Adrenal gland (tissue), 12 donors: ENCODE measurements around the gene TSHZ2. TPM values are rescaled to one million over a fixed set of nuclear protein-coding genes. Genes with fewer than 3 reads are reported as not detected.

Experiments
- DNase-seq, 7 donors: peaks; one replicate each; pipeline ENCODE4 v3.0.0-alpha.2; 2019 to 2020
- H3K27ac ChIP-seq, 5 donors: fragments of 200-600 bp; sonication (generic) in 4 of 5; 1 replicate in 3 of 5; 2 replicates in 2 of 5; pipeline versions ENCODE4 v1.5.1 to v1.8.0; 2016 to 2020; ENCODE audit warnings: mild to moderate bottlenecking in 1 of 5
- H3K27me3 ChIP-seq: fragments of 200-600 bp; 2 replicates; pipeline ENCODE4 v1.8.0; 2021
- H3K36me3 ChIP-seq, 2 donors: fragments of 200-600 bp; replicated peaks in 1 of 2; 1 replicate in 1 of 2; 2 replicates in 1 of 2; pipeline versions ENCODE4 v1.5.1 to v1.8.0; 2018 to 2022
- H3K4me1 ChIP-seq, 2 donors: fragments of 200-600 bp; replicated peaks in 1 of 2; 1 replicate in 1 of 2; 2 replicates in 1 of 2; pipeline versions ENCODE4 v1.5.1 to v1.8.0; 2018 to 2021
- H3K4me3 ChIP-seq, 4 donors: fragments of 200-600 bp; sonication (generic) in 3 of 4; one replicate each; pipeline ENCODE4 v1.5.1; 2016 to 2018
- H3K9me3 ChIP-seq, 3 donors: fragments of 200-600 bp; sonication (generic) in 1 of 3; replicated peaks in 1 of 3; 1 replicate in 2 of 3; 2 replicates in 1 of 3; pipeline versions ENCODE4 v1.5.1 to v1.8.0; 2016 to 2021
- POLR2A ChIP-seq, 2 donors: fragments of 450-650 bp; IDR thresholded peaks; one replicate each; pipeline ENCODE4 v1.6.1; 2017; ENCODE audit warnings: antibody characterized with exemption in 2 of 2, mild to moderate bottlenecking in 2 of 2, moderate library complexity in 1 of 2
- WGBS, 4 donors: extraction: QIAGEN DNeasy Blood & Tissue Kit in 2 of 4; methylation state at CpG; one replicate each; pipeline versions ENCODE4 v1.1.5 to v1.1.7; 2013 to 2017; 5-methylcytosine and 5-hydroxymethylcytosine counted together
- intact Hi-C, 2 donors: fragments of 100-400 bp; cut with DNase I; formaldehyde crosslinking; loops; one replicate each; pipeline versions ENCODE4 v1.14.1 to v1.15.0; 2022 to 2023
- polyA plus RNA-seq, 3 donors: library from polyadenylated mRNA; stranded (reverse); fragments of 200-250 nt in 2 of 3; fragments of 350-450 nt in 1 of 3; fragmentation: Illumina TruSeq in 1 of 3; extraction: RNeasy Lipid Tissue Mini Kit (QIAGEN cat#74804) in 1 of 3; gene quantifications; one replicate each; pipeline ENCODE4 v1.2.3, GENCODE V29; 2013 to 2014
- total RNA-seq, 9 donors: library from RNA; depleted of rRNA in 4 of 9; stranded (reverse); fragments of >200 nt in 4 of 9; fragments of 120-200 nt in 1 of 9; fragmentation: NEBNext Ultra II Directional in 1 of 9; extraction: Animal tissue kit (Norgen Biotek cat#: 25700) in 1 of 9; gene quantifications; one replicate each; pipeline versions ENCODE4 v1.1.0 to v1.2.4, GENCODE V29; 2013 to 2023
- TF ChIP-seq, protein P1 (sequence below), 6 experiments: fragments of 450-650 bp in 4 of 6; fragments of 200-600 bp in 2 of 6; sonication (generic) in 1 of 6; IDR thresholded peaks; 1 replicate in 5 of 6; 2 replicates in 1 of 6; pipeline versions ENCODE4 v1.5.1 to v1.8.0; 2016 to 2021; ENCODE audit warnings: antibody characterized with exemption in 6 of 6, mild to moderate bottlenecking in 2 of 6, moderate library complexity in 1 of 6
- donor health status: healthy with polysubstance abuse.
- donor health status: Bipolar disorder and iron deficiency.
- donor health status: DM: yes; HTN: yes; CAD: no.
- donor health status: DM: no; HTN: no; CAD: no.
- donor health status: DM: no; HTN: no; CAD: no.
- donor health status: DM: yes; HTN: yes; CAD: no.

Gene TSHZ2
- total and polyA plus RNA-seq, 12 donors, result 20.5 to 87.1 (median 52.4) TPM

DNA sequence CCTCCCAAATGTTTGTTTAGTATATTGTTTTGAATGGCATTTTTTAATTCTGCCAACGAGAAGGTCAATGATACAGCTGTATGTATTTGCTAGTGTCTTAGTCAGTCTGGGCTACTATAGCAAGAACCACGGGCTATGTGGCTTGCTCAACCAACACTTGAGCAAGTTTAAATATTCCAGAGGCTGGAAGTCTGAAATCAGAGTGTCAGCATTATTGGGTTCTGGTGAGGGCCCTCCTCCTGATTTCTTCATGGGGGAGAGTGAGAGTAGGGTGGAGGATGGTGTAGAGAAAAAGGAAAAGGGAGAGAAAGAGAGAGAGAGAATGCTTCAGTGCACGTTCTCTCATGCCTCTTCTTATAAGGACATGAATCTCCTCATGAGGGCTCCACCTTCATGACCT, 144.6 kb downstream of the TSHZ2 start:
- no peaks in the 10 kb centered on the region for H3K36me3 ChIP-seq
- DNase-seq, result no peak
- TF ChIP-seq, protein P1, sequence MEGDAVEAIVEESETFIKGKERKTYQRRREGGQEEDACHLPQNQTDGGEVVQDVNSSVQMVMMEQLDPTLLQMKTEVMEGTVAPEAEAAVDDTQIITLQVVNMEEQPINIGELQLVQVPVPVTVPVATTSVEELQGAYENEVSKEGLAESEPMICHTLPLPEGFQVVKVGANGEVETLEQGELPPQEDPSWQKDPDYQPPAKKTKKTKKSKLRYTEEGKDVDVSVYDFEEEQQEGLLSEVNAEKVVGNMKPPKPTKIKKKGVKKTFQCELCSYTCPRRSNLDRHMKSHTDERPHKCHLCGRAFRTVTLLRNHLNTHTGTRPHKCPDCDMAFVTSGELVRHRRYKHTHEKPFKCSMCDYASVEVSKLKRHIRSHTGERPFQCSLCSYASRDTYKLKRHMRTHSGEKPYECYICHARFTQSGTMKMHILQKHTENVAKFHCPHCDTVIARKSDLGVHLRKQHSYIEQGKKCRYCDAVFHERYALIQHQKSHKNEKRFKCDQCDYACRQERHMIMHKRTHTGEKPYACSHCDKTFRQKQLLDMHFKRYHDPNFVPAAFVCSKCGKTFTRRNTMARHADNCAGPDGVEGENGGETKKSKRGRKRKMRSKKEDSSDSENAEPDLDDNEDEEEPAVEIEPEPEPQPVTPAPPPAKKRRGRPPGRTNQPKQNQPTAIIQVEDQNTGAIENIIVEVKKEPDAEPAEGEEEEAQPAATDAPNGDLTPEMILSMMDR (IDR thresholded peaks at IDR 0.05), result no peak
- TF ChIP-seq POLR2A (IDR thresholded peaks at IDR 0.05), result no peak
- H3K4me1 ChIP-seq, result no peaks in the 10 kb centered on the region
- no peak overlapping the region for H3K4me3 ChIP-seq
- intact Hi-C loops, result no loop called here
- 93 to 98% (median 96%) methylated on average over 3 of the region's 3 CpGs for WGBS, 4 donors
- no peaks in the 10 kb centered on the region for H3K27me3 ChIP-seq
- no peak overlapping the region for H3K27ac ChIP-seq
- no peaks in the 10 kb centered on the region for H3K9me3 ChIP-seq

DNA sequence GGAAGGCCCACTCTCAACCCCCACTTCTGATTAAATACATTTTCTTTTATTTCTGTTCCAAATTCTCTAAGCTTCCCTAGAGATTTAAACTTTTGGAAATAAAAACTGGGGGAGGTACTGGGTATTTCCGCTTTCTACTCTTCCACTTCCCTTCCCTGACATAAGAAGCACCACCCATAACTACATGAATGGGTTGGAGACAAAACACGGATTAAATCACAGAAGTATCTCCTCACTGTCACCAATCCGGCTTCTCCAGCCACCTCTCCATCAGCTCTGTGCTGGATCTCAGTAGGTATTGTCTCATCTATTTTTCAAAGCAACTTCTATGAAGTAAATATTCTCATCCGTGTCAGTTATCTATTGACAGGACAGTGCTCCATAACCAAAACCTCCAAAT, 150.7 kb downstream of the TSHZ2 start:
- Histone ChIP-seq H3K4me1 (no peaks in the 10 kb centered on the region), H3K27me3 (no peaks in the 10 kb centered on the region), H3K36me3 (no peaks in the 10 kb centered on the region), H3K27ac (no peak overlapping the region), H3K9me3 (no peaks in the 10 kb centered on the region), H3K4me3 (no peak overlapping the region)
- WGBS, 4 donors, result 87 to 92% (median 90%) methylated on average over 4 of the region's 4 CpGs
- no peak for DNase-seq
- intact Hi-C loops, result no loop called here
- TF ChIP-seq, protein P1 (IDR thresholded peaks at IDR 0.05), result no peak
- TF ChIP-seq POLR2A (IDR thresholded peaks at IDR 0.05), result no peak

DNA sequence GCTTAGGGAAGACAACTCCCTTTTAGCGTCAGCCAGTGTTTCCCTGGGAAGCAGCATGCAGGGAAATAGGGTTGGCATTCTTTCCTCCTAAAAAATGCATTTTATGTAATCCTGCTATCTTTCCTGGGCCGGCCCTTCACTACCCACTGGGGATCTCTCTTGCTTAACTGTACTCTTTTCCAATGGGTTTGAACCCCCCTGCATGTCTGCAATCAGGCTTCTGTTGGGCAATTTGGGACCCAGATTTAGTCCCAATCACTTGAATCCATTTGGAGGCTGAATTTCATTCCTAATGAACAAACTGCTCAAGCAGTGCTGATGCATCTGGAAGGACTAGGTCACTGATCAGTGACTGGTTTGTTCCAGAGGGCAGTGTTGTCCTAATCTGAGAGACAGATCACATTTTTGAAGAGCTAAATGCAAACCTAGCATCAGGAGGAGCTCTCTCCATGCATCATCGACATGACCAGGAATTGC, 152.0 kb downstream of the TSHZ2 start:
- WGBS, 4 donors, result 76 to 90% (median 84%) methylated on average over 3 of the region's 3 CpGs
- no peaks in the 10 kb centered on the region for H3K27me3 ChIP-seq

DNA sequence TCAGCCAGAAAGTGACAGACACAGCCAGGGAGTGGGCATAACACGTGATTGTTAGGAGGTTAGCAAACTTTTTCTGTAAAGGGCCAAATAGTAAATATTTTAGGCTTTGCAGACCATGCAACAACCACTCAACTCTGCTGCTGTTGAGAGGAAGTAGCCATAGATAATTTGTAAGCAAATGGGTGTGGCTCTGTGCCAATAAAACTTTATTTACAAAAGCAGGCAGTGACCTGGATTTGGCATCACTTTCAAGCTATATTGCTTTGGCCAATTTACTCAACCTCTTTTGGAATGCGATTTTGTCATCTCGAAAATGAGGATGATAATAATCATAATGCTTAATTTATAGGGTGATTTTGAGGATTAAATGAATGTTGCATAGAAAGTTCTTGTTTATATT, 152.6 kb downstream of the TSHZ2 start:
- no peaks in the 10 kb centered on the region for H3K36me3 ChIP-seq
- H3K27ac ChIP-seq, result peak overlapping the region in 1 of 5 donors; percentile 6
- no peaks in the 10 kb centered on the region for H3K27me3 ChIP-seq
- 84 to 96% (median 93%) methylated on average over 3 of the region's 3 CpGs for WGBS, 4 donors
- TF ChIP-seq, protein P1 (IDR thresholded peaks at IDR 0.05), result no peak
- no peak for TF ChIP-seq POLR2A (IDR thresholded peaks at IDR 0.05)
- no peaks in the 10 kb centered on the region for H3K4me1 ChIP-seq
- intact Hi-C loops, result no loop called here
- no peak for DNase-seq
- no peaks in the 10 kb centered on the region for H3K9me3 ChIP-seq
- H3K4me3 ChIP-seq, result no peak overlapping the region

More for the DNA sequence above, 152.0 kb downstream of the TSHZ2 start:
- no peak overlapping the region for H3K4me3 ChIP-seq
- peak overlapping the region in 2 of 5 donors; percentile 6 to 19 for H3K27ac ChIP-seq
- H3K4me1 ChIP-seq, result no peaks in the 10 kb centered on the region
- intact Hi-C loops, result no loop called here
- H3K9me3 ChIP-seq, result no peaks in the 10 kb centered on the region
- TF ChIP-seq, protein P1 (IDR thresholded peaks at IDR 0.05), result no peak
- TF ChIP-seq POLR2A (IDR thresholded peaks at IDR 0.05), result no peak
- H3K36me3 ChIP-seq, result no peaks in the 10 kb centered on the region
- DNase-seq, result peak in 3 of 7 donors; percentile 18 to 36 (median 26)
